ENCODE results near the gene PRKN.

DNA sequence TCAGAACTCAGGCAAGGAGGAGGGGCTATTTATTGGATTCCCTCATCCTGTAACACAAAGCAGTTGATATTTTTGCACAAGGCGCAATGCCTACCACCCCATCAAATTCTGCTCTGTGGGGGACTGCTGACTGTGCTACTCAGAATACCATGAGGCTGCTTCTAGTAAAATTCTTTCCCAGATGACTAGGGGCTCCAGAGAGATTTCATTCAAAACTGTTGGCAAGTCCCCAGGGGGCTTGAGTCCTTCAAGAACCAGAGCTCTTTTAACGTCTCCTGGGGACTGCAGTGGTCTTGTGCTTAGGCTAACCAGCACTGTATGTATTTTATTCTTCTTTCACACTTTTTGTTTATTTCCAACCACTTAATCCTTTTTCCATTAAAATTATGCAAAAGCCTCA, 1087.8 kb downstream of the PRKN start:
- TF ChIP-seq HDGF (IDR thresholded peaks at IDR 0.05; ENCODE audit: borderline replicate concordance) = no peak
- TF ChIP-seq PKNOX1 (IDR thresholded peaks at IDR 0.05) = no peak
- no peak for TF ChIP-seq NFRKB (IDR thresholded peaks at IDR 0.05)
- TF ChIP-seq ELF4 (IDR thresholded peaks at IDR 0.05) = no peak
- TF ChIP-seq L3MBTL2 (conservative IDR thresholded peaks at IDR 0.05) = no peak
- TF ChIP-seq SP1 (IDR thresholded peaks at IDR 0.05) = no peak
- TF ChIP-seq FOXM1 (IDR thresholded peaks at IDR 0.05; ENCODE audit: borderline replicate concordance) = no peak
- TF ChIP-seq FOXK2 (IDR thresholded peaks at IDR 0.05) = no peak
- no peak for TF ChIP-seq BHLHE40 (IDR thresholded peaks at IDR 0.05; ENCODE audit: borderline replicate concordance)
- no peak for TF ChIP-seq TARDBP (IDR thresholded peaks at IDR 0.05)
- no peak for TF ChIP-seq CTBP1 (IDR thresholded peaks at IDR 0.05; ENCODE audit: borderline replicate concordance)
- TF ChIP-seq FOXA1 (IDR thresholded peaks at IDR 0.05) = no peak
- no peak for TF ChIP-seq ARNT (IDR thresholded peaks at IDR 0.05)

All from HEK293T (cell line).